Cardiac muscle cell (in vitro differentiated cells and primary cell): ENCODE data around the gene UCP3. TPM values are rescaled to one million over a fixed set of nuclear protein-coding genes. Genes with fewer than 3 reads are reported as not detected.

Source experiments
- DNase-seq, 2 donors: peaks; one replicate each; pipeline versions ENCODE4 v3.0.0 to v3.0.0-alpha.2; 2010 to 2017; ENCODE audit warnings: low read depth in 1 of 2, low spot score in 1 of 2
- H3K27ac ChIP-seq: fragments of 200-600 bp; sonication (generic); 2 replicates; pipeline ENCODE4 v1.5.1; 2016
- H3K27me3 ChIP-seq: fragments of 200-600 bp; sonication (generic); 2 replicates; pipeline ENCODE4 v1.6.0; 2016; ENCODE audit warnings: control low read depth
- H3K36me3 ChIP-seq: fragments of 200-600 bp; sonication (generic); 2 replicates; pipeline ENCODE4 v1.5.1; 2016; ENCODE audit warnings: control low read depth
- H3K4me1 ChIP-seq: fragments of 200-600 bp; sonication (generic); 2 replicates; pipeline ENCODE4 v1.8.1; 2017; ENCODE audit warnings: low read depth, mild to moderate bottlenecking, mixed run types
- H3K4me3 ChIP-seq: fragments of 200-600 bp; sonication (generic); 2 replicates; pipeline ENCODE4 v1.5.1; 2016; ENCODE audit warnings: mild to moderate bottlenecking
- H3K9me3 ChIP-seq: fragments of 200-600 bp; sonication (generic); 2 replicates; pipeline ENCODE4 v1.5.1; 2017; ENCODE audit warnings: low read depth, mild to moderate bottlenecking, control low read depth
- polyA plus RNA-seq: library from polyadenylated mRNA; unstranded; fragments of >200 nt; fragmentation: Nextera tagmentation; extraction: Ambion mirVana; gene quantifications from 2 replicates; pipeline ENCODE4 v1.2.1, GENCODE V29; 2016
- total RNA-seq: library from RNA; depleted of rRNA; stranded (reverse); fragments of >200 nt; gene quantifications from 2 replicates; pipeline ENCODE4 v1.2.3, GENCODE V29; 2016
- TF ChIP-seq, protein P1 (sequence below): IDR thresholded peaks from 2 replicates; pipeline ENCODE4 v1.5.1; 2012; ENCODE audit warnings: low read depth, mild to moderate bottlenecking, low read length

Gene UCP3
- total and polyA plus RNA-seq, 2 experiments from 2014 or later = 0.95 to 2.0 TPM

- no peak for DNase-seq
- H3K4me3 ChIP-seq = no peak overlapping the region
These were observed 2.1 kb downstream of the UCP3 start for GRCh38 chr11:74006743-74007304.

DNA sequence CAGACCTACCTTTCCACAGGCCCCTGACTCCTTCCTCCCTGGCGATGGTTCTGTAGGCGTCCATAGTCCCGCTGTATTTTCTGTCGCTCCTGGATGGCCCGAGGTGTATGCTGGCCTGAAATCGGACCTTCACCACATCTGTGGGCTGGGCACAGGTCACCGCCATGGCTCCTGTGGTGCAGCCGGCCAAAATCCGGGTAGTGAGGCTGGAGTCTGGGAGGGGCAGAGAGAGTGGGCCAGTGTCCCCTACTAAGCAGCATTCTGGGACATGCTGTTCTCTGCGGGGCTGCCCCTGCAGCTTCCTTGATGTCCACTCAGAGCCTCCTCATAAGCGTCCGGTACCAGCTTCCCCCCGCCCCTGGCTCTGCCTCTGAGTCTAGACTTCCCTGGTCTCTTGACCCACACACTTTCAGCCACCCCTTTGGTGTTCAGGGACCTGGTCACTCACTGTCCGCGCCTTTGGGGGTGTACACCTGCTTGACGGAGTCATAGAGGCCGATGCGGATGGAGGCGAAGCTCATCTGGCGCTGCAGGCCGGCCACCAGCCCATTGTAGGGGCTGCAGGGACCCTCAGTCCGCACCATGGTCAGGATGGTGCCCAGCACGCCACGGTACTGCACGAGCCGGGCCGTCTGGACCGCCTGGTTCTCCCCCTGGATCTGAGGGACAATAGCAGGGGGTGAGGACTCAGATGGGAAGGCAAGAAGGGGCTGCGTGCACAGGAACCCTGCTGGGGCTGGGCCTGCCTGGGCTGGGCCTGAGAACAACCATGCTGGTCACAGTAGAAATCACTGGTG, 3.0 kb downstream of the UCP3 start:
- H3K4me1 ChIP-seq = peaks cover 32% of the 10 kb centered on the region
- no peak overlapping the region for H3K4me3 ChIP-seq
- no peak overlapping the region for H3K27ac ChIP-seq
- no peaks in the 10 kb centered on the region for H3K27me3 ChIP-seq
- TF ChIP-seq, protein P1, sequence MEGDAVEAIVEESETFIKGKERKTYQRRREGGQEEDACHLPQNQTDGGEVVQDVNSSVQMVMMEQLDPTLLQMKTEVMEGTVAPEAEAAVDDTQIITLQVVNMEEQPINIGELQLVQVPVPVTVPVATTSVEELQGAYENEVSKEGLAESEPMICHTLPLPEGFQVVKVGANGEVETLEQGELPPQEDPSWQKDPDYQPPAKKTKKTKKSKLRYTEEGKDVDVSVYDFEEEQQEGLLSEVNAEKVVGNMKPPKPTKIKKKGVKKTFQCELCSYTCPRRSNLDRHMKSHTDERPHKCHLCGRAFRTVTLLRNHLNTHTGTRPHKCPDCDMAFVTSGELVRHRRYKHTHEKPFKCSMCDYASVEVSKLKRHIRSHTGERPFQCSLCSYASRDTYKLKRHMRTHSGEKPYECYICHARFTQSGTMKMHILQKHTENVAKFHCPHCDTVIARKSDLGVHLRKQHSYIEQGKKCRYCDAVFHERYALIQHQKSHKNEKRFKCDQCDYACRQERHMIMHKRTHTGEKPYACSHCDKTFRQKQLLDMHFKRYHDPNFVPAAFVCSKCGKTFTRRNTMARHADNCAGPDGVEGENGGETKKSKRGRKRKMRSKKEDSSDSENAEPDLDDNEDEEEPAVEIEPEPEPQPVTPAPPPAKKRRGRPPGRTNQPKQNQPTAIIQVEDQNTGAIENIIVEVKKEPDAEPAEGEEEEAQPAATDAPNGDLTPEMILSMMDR = no peak
- DNase-seq = no peak
- H3K36me3 ChIP-seq = peaks cover 4% of the 10 kb centered on the region
- no peaks in the 10 kb centered on the region for H3K9me3 ChIP-seq

More at GRCh38 chr11:74006743-74007304, 2.1 kb downstream of the UCP3 start:
- H3K4me1 ChIP-seq = peaks cover 36% of the 10 kb centered on the region
- no peak overlapping the region for H3K27ac ChIP-seq
- H3K36me3 ChIP-seq = peaks cover 4% of the 10 kb centered on the region
- TF ChIP-seq, protein P1 = no peak
- no peaks in the 10 kb centered on the region for H3K9me3 ChIP-seq
- no peaks in the 10 kb centered on the region for H3K27me3 ChIP-seq

DNA sequence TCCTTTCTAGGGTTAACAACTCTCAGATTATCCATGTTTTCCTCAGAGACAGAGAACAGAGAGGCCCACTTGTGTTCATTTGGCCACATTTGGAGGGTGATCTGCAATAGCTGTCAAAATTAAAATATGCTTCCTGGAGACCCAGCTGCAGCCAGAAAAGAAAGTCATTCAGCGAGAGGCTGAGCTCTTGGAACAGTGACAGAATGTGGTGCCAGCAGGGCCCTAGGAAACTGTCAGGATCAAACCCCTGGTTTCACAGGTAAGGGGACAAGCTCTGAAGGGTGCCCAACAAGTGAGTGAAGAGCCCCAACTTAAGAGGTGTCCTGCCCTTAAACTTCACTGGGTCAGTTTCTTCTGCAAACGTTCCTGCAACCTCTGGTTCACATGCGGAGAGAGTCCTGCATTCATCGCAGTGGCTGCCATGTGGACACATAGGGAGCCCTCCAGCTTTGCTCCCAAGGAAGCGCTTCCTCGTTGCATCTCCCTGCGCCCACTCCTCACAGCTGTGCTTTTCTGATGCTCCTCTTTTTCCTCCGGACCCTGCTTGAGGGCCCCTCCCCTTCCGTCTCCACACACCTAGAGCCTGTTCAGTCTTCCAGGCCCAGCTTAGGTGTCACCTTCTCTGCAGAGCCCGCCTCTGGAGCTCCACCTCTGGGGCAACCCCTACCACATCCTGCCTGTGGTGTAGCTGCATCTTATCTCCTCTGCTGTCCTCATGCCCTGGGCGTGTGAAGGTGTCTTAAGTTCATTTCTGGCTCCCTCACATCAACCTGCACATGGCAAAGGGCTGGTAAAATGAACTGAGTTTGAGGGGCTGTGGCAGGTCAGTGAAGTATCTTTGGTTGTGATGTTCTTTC, 3.9 kb downstream of the UCP3 start:
- H3K27ac ChIP-seq = no peak overlapping the region
- DNase-seq = no peak
- H3K4me3 ChIP-seq = no peak overlapping the region
- TF ChIP-seq, protein P1 = no peak
- peaks cover 24% of the 10 kb centered on the region for H3K4me1 ChIP-seq
- no peaks in the 10 kb centered on the region for H3K9me3 ChIP-seq
- H3K36me3 ChIP-seq = peaks cover 4% of the 10 kb centered on the region
- no peaks in the 10 kb centered on the region for H3K27me3 ChIP-seq

- peaks cover 4% of the 10 kb centered on the region for H3K36me3 ChIP-seq
- TF ChIP-seq, protein P1 = no peak
- H3K27ac ChIP-seq = no peak overlapping the region
- H3K4me3 ChIP-seq = no peak overlapping the region
- H3K4me1 ChIP-seq = peaks cover 15% of the 10 kb centered on the region
- no peaks in the 10 kb centered on the region for H3K9me3 ChIP-seq
- no peaks in the 10 kb centered on the region for H3K27me3 ChIP-seq
- DNase-seq = no peak
These were observed 4.7 kb downstream of the UCP3 start for GRCh38 chr11:74004046-74004695.

DNA sequence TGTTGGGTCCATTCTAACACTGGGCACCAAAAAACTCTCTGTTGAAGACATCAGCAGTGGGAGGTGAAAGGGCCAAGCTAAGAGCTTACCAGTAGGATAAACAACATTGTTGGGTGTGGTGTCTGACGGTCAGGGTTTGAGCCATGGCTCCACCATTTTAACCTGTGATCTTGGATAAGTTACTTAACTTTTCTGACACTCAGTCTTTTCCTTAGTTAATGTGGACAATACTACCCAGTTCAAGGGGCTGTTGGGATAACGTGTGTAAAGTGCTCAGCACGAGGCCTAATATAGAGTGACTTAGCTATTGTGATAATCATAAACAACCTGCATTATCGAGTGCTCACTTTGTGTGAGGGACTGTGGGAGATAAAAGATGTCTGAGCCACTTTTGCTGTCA, 6.1 kb downstream of the UCP3 start:
- no peak for DNase-seq
- H3K4me3 ChIP-seq = no peak overlapping the region
- TF ChIP-seq, protein P1 = no peak

More for the DNA sequence above, 6.1 kb downstream of the UCP3 start:
- Histone ChIP-seq H3K27ac (no peak overlapping the region), H3K27me3 (no peaks in the 10 kb centered on the region), H3K36me3 (peaks cover 4% of the 10 kb centered on the region), H3K9me3 (no peaks in the 10 kb centered on the region), H3K4me1 (peaks cover 2% of the 10 kb centered on the region)
